H9 (cell line): ENCODE data around the gene EFCAB6. TPM values are rescaled to one million over a fixed set of nuclear protein-coding genes. Genes with fewer than 3 reads are reported as not detected.

ENCODE experiments used
- DNase-seq: peaks from one replicate; pipeline ENCODE4 v3.0.0-alpha.2; 2017
- H2AFZ ChIP-seq: one replicate; pipeline ENCODE4 v1.6.1; 2013; ENCODE audit warnings: mild to moderate bottlenecking, low read length, control low read depth, moderate library complexity
- H2AK5ac ChIP-seq: 2 replicates; pipeline ENCODE4 v1.6.1; 2013; ENCODE audit warnings: low read length, control low read depth, mixed read lengths; ENCODE audit not compliant: insufficient read length
- H2BK120ac ChIP-seq: one replicate; pipeline ENCODE4 v1.6.1; 2013; ENCODE audit warnings: low read depth, mild to moderate bottlenecking, low read length, control low read depth, inconsistent platforms; ENCODE audit not compliant: poor library complexity, severe bottlenecking
- H2BK12ac ChIP-seq: 2 replicates; pipeline ENCODE4 v1.6.1; 2013; ENCODE audit warnings: low read length, control low read depth, mixed read lengths, low read depth; ENCODE audit not compliant: insufficient read length
- H2BK15ac ChIP-seq: 2 replicates; pipeline ENCODE4 v1.6.1; 2013; ENCODE audit warnings: low read depth, low read length, control low read depth
- H2BK20ac ChIP-seq: one replicate; pipeline ENCODE4 v1.6.1; 2013; ENCODE audit warnings: low read depth, mild to moderate bottlenecking, low read length, control low read depth, inconsistent platforms; ENCODE audit not compliant: poor library complexity, severe bottlenecking
- H2BK5ac ChIP-seq: 2 replicates; pipeline ENCODE4 v1.6.1; 2013; ENCODE audit warnings: low read length, control low read depth, mixed read lengths; ENCODE audit not compliant: insufficient read length
- H3K14ac ChIP-seq: 2 replicates; pipeline ENCODE4 v1.6.1; 2013; ENCODE audit warnings: low read length, control low read depth; ENCODE audit not compliant: insufficient read depth
- H3K18ac ChIP-seq: 2 replicates; pipeline ENCODE4 v1.6.1; 2013; ENCODE audit warnings: low read depth, mild to moderate bottlenecking, mixed read lengths, low read length, control low read depth; ENCODE audit not compliant: insufficient read length
- H3K23ac ChIP-seq: 2 replicates; pipeline ENCODE4 v1.6.1; 2013; ENCODE audit warnings: low read length, control low read depth, mixed read lengths, low read depth; ENCODE audit not compliant: insufficient read length
- H3K23me2 ChIP-seq: 2 replicates; pipeline ENCODE4 v1.6.1; 2013; ENCODE audit warnings: low read depth, mild to moderate bottlenecking, mixed read lengths, low read length, control low read depth; ENCODE audit not compliant: insufficient read length, poor library complexity, severe bottlenecking
- H3K27ac ChIP-seq: 2 replicates; pipeline ENCODE4 v1.5.1; 2013; ENCODE audit warnings: low read length, control low read depth, mixed read lengths, low read depth; ENCODE audit not compliant: insufficient read length
- H3K27me3 ChIP-seq: 2 replicates; pipeline ENCODE4 v1.6.1; 2013; ENCODE audit warnings: low read length, control low read depth, inconsistent platforms; ENCODE audit not compliant: insufficient read depth
- H3K4ac ChIP-seq: 2 replicates; pipeline ENCODE4 v1.6.1; 2013; ENCODE audit warnings: low read depth, mild to moderate bottlenecking, control low read depth, inconsistent platforms, low read length, moderate library complexity
- H3K4me1 ChIP-seq: 2 replicates; pipeline ENCODE4 v1.6.1; 2013; ENCODE audit warnings: low read length, control low read depth, inconsistent platforms; ENCODE audit not compliant: insufficient read depth
- H3K4me2 ChIP-seq: 2 replicates; pipeline ENCODE4 v1.6.1; 2013; ENCODE audit warnings: low read length, control low read depth, mixed read lengths; ENCODE audit not compliant: insufficient read length, insufficient read depth
- H3K56ac ChIP-seq: 2 replicates; pipeline ENCODE4 v1.6.1; 2013; ENCODE audit warnings: low read depth, mild to moderate bottlenecking, mixed read lengths, low read length, control low read depth; ENCODE audit not compliant: insufficient read length
- H3K79me1 ChIP-seq: 2 replicates; pipeline ENCODE4 v1.6.1; 2013; ENCODE audit warnings: low read depth, mild to moderate bottlenecking, moderate library complexity, low read length, control low read depth, inconsistent platforms; ENCODE audit not compliant: insufficient read depth, poor library complexity, severe bottlenecking
- H3K79me2 ChIP-seq: 2 replicates; pipeline ENCODE4 v1.6.1; 2013; ENCODE audit warnings: low read length, control low read depth, inconsistent platforms; ENCODE audit not compliant: insufficient read depth
- H3K9ac ChIP-seq: 2 replicates; pipeline ENCODE4 v1.6.1; 2013; ENCODE audit warnings: low read length, control low read depth, mixed read lengths; ENCODE audit not compliant: insufficient read length; ENCODE audit errors: extremely low read depth
- H3K9me3 ChIP-seq: one replicate; pipeline ENCODE4 v1.6.1; 2013; ENCODE audit warnings: low read depth, low read length, inconsistent platforms; ENCODE audit not compliant: control insufficient read depth
- H3T11ph ChIP-seq: one replicate; pipeline ENCODE4 v1.6.1; 2013; ENCODE audit warnings: mild to moderate bottlenecking, low read length, control low read depth, inconsistent platforms
- H4K20me1 ChIP-seq: one replicate; pipeline ENCODE4 v1.6.1; 2013; ENCODE audit not compliant: control insufficient read depth, insufficient read length, insufficient read depth
- H4K5ac ChIP-seq: 2 replicates; pipeline ENCODE4 v1.6.1; 2013; ENCODE audit warnings: low read depth, mild to moderate bottlenecking, mixed read lengths, low read length, control low read depth; ENCODE audit not compliant: insufficient read length
- H4K8ac ChIP-seq: replicated peaks from 2 replicates; pipeline ENCODE4 v1.6.1; 2013; ENCODE audit warnings: low read length, control low read depth, mixed read lengths, low read depth; ENCODE audit not compliant: insufficient read length
- H4K91ac ChIP-seq: 2 replicates; pipeline ENCODE4 v1.6.1; 2013; ENCODE audit warnings: low read depth, mild to moderate bottlenecking, moderate library complexity, mixed read lengths, low read length, control low read depth; ENCODE audit not compliant: insufficient read length
- H3K27ac Mint-ChIP-seq, 3 experiments: 2 replicates in 2 of 3; 3 replicates in 1 of 3; pipeline ENCODE4 v1.8.0; 2020 to 2021; ENCODE audit warnings: mixed read lengths in 3 of 3, mild to moderate bottlenecking in 1 of 3, moderate library complexity in 1 of 3
- H3K27me3 Mint-ChIP-seq: 2 replicates; pipeline ENCODE4 v1.8.0; 2021; ENCODE audit warnings: low read depth, mild to moderate bottlenecking, moderate library complexity, mixed read lengths
- H3K36me3 Mint-ChIP-seq, 3 experiments: 2 replicates in 2 of 3; 3 replicates in 1 of 3; pipeline ENCODE4 v1.8.0; 2020 to 2021; ENCODE audit warnings: low read depth in 3 of 3, mixed read lengths in 3 of 3; ENCODE audit not compliant: insufficient read depth in 1 of 3
- H3K4me1 Mint-ChIP-seq, 2 experiments: 2 replicates each; pipeline ENCODE4 v1.8.0; 2020; ENCODE audit warnings: mixed read lengths in 2 of 2
- H3K4me3 Mint-ChIP-seq, 2 experiments: 2 replicates in 1 of 2; 3 replicates in 1 of 2; pipeline ENCODE4 v1.8.0; 2020 to 2021; ENCODE audit warnings: mild to moderate bottlenecking in 2 of 2, mixed read lengths in 2 of 2, moderate library complexity in 1 of 2
- H3K9me3 Mint-ChIP-seq, 2 experiments: 2 replicates in 1 of 2; 3 replicates in 1 of 2; pipeline ENCODE4 v1.8.0; 2020; ENCODE audit warnings: mild to moderate bottlenecking in 2 of 2, mixed read lengths in 2 of 2, moderate library complexity in 1 of 2
- CTCF ChIP-seq: fragments of 200-600 bp; sonication (generic); conservative IDR thresholded peaks from 3 replicates; pipeline ENCODE4 v1.8.0; 2021; ENCODE audit warnings: antibody characterized with exemption, mild to moderate bottlenecking
- WGBS: extraction: QIAGEN DNeasy Blood & Tissue Kit; methylation state at CpG from one replicate; pipeline ENCODE4 v1.1.7; 2013; ENCODE audit warnings: missing lambda C conversion rate, low lambda C conversion rate, mixed read lengths; ENCODE audit not compliant: insufficient read length; ENCODE audit errors: extremely low coverage; 5-methylcytosine and 5-hydroxymethylcytosine counted together
- total RNA-seq: library from RNA; stranded (reverse); gene quantifications from 2 replicates; pipeline ENCODE4 v1.2.1, GENCODE V29; 2021

Gene EFCAB6
- total RNA-seq, 1 experiment from 2014 or later: 0.31 TPM

- H2BK5ac ChIP-seq: no peak overlapping the region
- no peak overlapping the region for H3K18ac ChIP-seq
- H3K23me2 ChIP-seq: no peaks in the 10 kb centered on the region
- peaks cover 11% of the 10 kb centered on the region; the same call in 1 of the 2 replicates for H3K4me1 ChIP-seq
- peak; percentile 13 for DNase-seq
- no peak for TF ChIP-seq CTCF
- H2AFZ ChIP-seq: no peak overlapping the region
- H2BK12ac ChIP-seq: no peak overlapping the region
- no peaks in the 10 kb centered on the region for H3K9me3 ChIP-seq
- H3K56ac ChIP-seq: no peak overlapping the region
- Mint-ChIP-seq H3K27ac (peak overlapping the region in 2 of 3 experiments; percentile 55 to 91; a peak in 4 of 7 replicates), H3K9me3 (peaks cover 13 to 15% of the 10 kb centered on the region in 2 experiments), H3K36me3 (peaks cover 12 to 35% (median 17%) of the 10 kb centered on the region in 3 experiments), H3K4me3 (no peak overlapping the region), H3K4me1 (peaks cover 51 to 52% of the 10 kb centered on the region in 2 experiments), H3K27me3 (no peaks in the 10 kb centered on the region)
- H2AK5ac ChIP-seq: no peak overlapping the region
- no peak overlapping the region for H3K23ac ChIP-seq
- H2BK15ac ChIP-seq: no peak overlapping the region
- WGBS: no CpG with 5 or more reads among the region's 4 CpGs
- no peak overlapping the region for H4K91ac ChIP-seq
- no peak overlapping the region for H3K27ac ChIP-seq
- H2BK120ac ChIP-seq: no peak overlapping the region
- H4K8ac ChIP-seq: no peak overlapping the region
- H3K9ac ChIP-seq: no peak overlapping the region
- no peak overlapping the region for H3K4me2 ChIP-seq
- H3T11ph ChIP-seq: no peak overlapping the region
- no peak overlapping the region for H2BK20ac ChIP-seq
- no peaks in the 10 kb centered on the region for H3K27me3 ChIP-seq
- H3K79me2 ChIP-seq: peaks cover 23% of the 10 kb centered on the region; the same call in 1 of the 2 replicates
- H3K4ac ChIP-seq: no peak overlapping the region
- peaks cover 2% of the 10 kb centered on the region for H3K79me1 ChIP-seq
- H3K14ac ChIP-seq: 0 out of 2 replicates have a peak overlapping the region, but pooled peaks have one; percentile 1
- H4K5ac ChIP-seq: no peak overlapping the region
- H4K20me1 ChIP-seq: peaks cover 3% of the 10 kb centered on the region
These were observed 43.3 kb upstream of the EFCAB6 start for GRCh38 chr22:43855431-43855830.
